GM23338 (cell line): ENCODE measurements around the gene USP17L13.
"Not testable (repeated sequence)": the region's sequence is repeated elsewhere in the genome, so short reads cannot be mapped to it uniquely, and the experiment has no call there.

Experiments used
- CTCF ChIP-seq, 2 experiments: fragments of 200-600 bp in 1 of 2; sonication (generic) in 1 of 2; conservative IDR thresholded peaks; 2 replicates each; pipeline versions ENCODE4 v1.5.1 to v1.6.1; 2016 to 2017; ENCODE audit warnings: antibody characterized with exemption in 2 of 2, low read depth in 2 of 2, mild to moderate bottlenecking in 2 of 2, moderate library complexity in 1 of 2
- ETS1 ChIP-seq: IDR thresholded peaks from 2 replicates; pipeline ENCODE4 v1.6.1; 2016; ENCODE audit warnings: antibody characterized with exemption
- EZH2phosphoT487 ChIP-seq: fragments of 200-600 bp; sonication (generic); IDR thresholded peaks from one replicate; pipeline ENCODE4 v1.8.1; 2018; ENCODE audit warnings: antibody characterized with exemption; ENCODE audit not compliant: unreplicated experiment
- POLR2AphosphoS5 ChIP-seq: IDR thresholded peaks from 2 replicates; pipeline ENCODE4 v1.6.1; 2016; ENCODE audit warnings: antibody characterized with exemption, low read depth
- REST ChIP-seq: IDR thresholded peaks from one replicate; pipeline ENCODE4 v1.6.1; 2018; ENCODE audit warnings: antibody characterized with exemption; ENCODE audit not compliant: unreplicated experiment

GRCh38 chr4:9210357-9210756 lies 14.3 kb upstream of the USP17L13 start, which contains the start of gene USP17L10:
- TF ChIP-seq CTCF (conservative IDR thresholded peaks at IDR 0.05; ENCODE audit: low read depth in 2 of 2); ETS1; POLR2AphosphoS5; EZH2phosphoT487; REST: not testable (repeated sequence)
